GM10248 (cell line): Measurements from ENCODE around the gene RNF41.
"Not testable (repeated sequence)": the region's sequence is repeated elsewhere in the genome, so short reads cannot be mapped to it uniquely, and the experiment has no call there.

Experiments used
- CTCF ChIA-PET: fragments of 300-600 bp; sonication (Branson Sonifier 250); formaldehyde crosslinking; extraction: SDS; loops from one replicate; lab custom pipeline; 2021; ENCODE audit warnings: antibody characterized with exemption; lab: Yijun Ruan, JAX
- POLR2A ChIA-PET: fragments of 350-650 bp; sonication (Branson Sonifier 250); formaldehyde crosslinking; extraction: SDS; loops from one replicate; lab custom pipeline; 2020; ENCODE audit warnings: antibody characterized with exemption; lab: Yijun Ruan, JAX
- DNase-seq: peaks from one replicate; pipeline ENCODE4 v3.0.0; 2012; ENCODE audit errors: extremely low spot score
- TF ChIP-seq, protein P1 (sequence below): IDR thresholded peaks from 2 replicates; pipeline ENCODE4 v1.5.1; 2012; ENCODE audit warnings: mild to moderate bottlenecking, low read depth; ENCODE audit errors: extremely low read depth, missing control alignments, control extremely low read depth

Gene RNF41

DNA sequence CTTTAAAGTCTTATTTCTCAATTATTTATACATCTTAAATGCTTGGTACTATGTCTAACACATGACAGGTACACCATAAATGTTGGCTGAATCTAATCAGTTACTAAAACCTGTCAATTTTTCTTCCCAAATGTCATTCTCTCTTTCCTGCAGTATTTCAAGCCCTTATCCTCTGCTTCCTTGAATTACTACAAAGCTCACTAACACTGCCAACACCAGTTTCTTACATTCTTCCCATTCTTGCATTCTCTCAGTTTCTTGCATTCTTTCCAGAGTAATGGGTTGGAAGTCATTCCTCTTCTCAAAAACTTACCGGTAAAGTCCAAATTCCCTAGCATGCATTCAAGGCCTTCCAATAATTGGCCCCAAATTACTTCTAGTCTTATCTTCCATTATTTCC lies 22.9 kb downstream of the RNF41 start:
- no peak for DNase-seq
- POLR2A ChIA-PET, result no interaction called here
- TF ChIP-seq, protein P1, sequence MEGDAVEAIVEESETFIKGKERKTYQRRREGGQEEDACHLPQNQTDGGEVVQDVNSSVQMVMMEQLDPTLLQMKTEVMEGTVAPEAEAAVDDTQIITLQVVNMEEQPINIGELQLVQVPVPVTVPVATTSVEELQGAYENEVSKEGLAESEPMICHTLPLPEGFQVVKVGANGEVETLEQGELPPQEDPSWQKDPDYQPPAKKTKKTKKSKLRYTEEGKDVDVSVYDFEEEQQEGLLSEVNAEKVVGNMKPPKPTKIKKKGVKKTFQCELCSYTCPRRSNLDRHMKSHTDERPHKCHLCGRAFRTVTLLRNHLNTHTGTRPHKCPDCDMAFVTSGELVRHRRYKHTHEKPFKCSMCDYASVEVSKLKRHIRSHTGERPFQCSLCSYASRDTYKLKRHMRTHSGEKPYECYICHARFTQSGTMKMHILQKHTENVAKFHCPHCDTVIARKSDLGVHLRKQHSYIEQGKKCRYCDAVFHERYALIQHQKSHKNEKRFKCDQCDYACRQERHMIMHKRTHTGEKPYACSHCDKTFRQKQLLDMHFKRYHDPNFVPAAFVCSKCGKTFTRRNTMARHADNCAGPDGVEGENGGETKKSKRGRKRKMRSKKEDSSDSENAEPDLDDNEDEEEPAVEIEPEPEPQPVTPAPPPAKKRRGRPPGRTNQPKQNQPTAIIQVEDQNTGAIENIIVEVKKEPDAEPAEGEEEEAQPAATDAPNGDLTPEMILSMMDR, result no peak
- CTCF ChIA-PET, result interaction anchor here (1.0 to 6.5 kb wide), 3 partner anchors 10 to 79 kb away, joined by 3 to 51 read pairs (median 5); partner anchors contain the start of gene SMARCC2

DNA sequence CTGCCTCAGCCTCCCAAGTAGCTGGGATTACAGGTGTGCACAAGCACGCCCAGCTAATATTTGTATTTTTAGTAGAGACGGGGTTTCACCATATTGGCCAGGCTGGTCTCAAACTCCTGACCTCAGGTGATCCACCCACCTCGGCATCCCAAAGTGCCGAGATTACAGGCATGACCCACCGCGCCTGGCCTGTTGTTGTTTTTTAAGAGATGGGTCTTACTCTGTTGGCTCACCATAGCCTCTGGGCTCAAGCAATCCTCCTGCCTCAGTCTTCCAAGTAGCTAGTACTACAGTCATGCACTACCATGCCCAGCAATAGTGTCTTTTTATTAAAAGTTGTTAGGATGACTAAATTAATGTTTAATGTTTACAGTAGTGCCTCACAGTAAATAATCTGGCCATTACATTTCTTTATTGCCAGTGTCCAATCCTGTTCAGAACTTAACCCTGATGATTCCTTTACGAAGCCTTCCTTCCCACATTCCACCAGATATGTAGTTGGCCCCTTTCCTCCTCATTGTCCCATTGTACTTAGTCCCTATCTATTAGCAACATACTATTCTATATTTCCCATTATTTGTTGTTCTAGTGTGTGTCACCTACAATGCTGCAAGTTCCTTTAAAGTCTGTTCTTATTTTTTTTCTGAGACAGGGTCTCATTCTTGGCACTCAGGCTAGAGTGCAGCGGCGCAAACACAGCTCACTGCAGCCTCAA lies 23.6 kb downstream of the RNF41 start:
- DNase-seq, result no peak
- POLR2A ChIA-PET, result interaction anchor here (0.6 kb wide), 1 partner anchor 72 kb away, joined by 3 read pairs; no protein-coding TSS in a partner anchor
- TF ChIP-seq, protein P1, result no peak
- CTCF ChIA-PET, result interaction anchor here (1.0 to 6.5 kb wide), 9 partner anchors 9 to 101 kb away, joined by 3 to 51 read pairs (median 4); partner anchors contain the start of genes RNF41, SMARCC2 and ZC3H10

DNA sequence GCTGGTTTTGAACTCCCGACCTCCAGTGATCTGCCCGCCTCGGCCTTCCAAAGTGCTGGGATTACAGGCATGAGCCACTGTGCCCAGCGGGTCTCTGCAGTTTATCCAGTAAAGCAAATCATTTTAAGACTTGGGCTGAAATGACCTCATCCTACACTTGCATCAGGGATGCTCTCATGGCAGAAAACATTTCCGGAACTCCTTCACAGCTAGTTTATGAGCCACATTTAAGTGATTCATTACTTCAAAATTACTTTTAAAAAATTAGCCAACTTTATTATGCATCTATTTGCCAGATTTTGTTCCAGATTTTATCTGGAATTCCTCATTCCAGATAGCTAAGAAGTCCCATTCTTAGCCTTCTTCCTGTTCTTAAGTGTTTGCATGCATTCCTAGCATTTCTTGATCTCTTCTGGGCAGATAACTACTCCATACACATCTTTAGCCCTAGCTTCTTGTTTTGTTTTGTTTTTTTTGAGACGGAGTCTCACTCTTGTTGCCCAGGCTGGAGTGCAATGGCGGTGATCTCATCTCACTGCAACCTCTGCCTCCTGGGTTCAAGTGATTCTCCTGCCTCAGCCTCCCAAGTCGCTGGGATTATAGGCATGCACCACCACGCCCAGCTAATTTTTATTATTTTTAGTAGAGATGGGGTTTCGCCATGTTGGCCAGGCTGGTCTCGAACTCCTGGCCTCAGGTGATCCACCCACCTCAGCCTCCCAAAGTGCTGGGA lies 24.7 kb downstream of the RNF41 start:
- CTCF ChIA-PET, result interaction anchor here (1.1 to 6.5 kb wide), 8 partner anchors 8 to 394 kb away, joined by 3 to 51 read pairs (median 4); partner anchors contain the start of genes RNF41, SMARCC2 and ZC3H10
- DNase-seq, result not testable (repeated sequence)
- POLR2A ChIA-PET, result interaction anchor here (0.7 kb wide), 1 partner anchor 89 kb away, joined by 7 read pairs; no protein-coding TSS in a partner anchor

DNA sequence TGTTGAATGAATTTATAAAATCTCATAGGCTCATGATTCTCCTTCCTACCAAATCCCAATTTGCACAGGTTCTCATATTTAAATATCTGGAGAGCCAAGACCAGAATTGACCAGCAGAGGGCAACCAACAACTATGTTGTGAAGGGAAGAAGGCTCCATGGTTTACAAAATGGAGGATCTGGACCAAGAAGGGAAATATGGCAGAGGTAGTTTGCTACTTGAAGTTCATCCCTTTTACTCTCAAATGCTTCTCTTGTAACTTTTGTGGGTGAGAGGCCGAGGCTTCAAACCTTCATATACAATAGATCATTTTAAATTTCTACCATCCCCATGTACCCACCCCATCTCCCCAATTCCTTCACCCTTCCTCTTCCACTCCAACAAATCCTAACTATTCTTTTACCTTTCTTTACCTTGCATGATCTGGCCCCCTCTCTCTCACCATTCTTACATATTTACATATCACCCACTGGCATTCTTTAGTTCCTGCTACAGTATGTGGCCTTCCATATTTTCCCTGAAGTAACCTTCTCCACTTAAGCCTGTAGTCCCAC lies 28.6 kb downstream of the RNF41 start:
- DNase-seq, result peak; percentile 78
- POLR2A ChIA-PET, result no interaction called here
- CTCF ChIA-PET, result interaction anchor here (0.9 to 9.6 kb wide), 13 partner anchors 9 to 271 kb away, joined by 3 to 243 read pairs (median 9); partner anchors contain the start of genes ANKRD52, ESYT1, RNF41 and ZC3H10
- TF ChIP-seq, protein P1, result peak; percentile 79

DNA sequence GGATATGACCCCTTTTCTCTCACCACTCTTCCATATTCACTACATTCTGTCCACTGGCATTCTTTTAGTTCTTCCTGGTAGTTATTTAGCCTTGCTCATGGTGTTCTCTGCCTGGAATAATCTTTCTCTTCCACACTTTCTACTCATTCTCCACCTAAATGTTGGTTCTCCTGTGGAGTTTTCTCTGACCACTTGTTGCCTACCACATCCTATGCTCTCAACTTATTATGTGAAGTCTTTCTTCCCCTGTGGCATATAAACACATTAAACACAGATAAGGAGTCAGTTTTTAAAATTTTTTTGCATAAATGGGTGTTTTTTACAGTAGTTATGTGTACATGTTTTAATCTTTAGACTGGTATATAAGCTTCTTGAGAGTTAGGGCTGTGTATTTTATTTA lies 29.1 kb downstream of the RNF41 start:
- ChIA-PET POLR2A (no interaction called here), CTCF (interaction anchor here (0.9 to 9.6 kb wide), 18 partner anchors 9 to 453 kb away, joined by 3 to 243 read pairs (median 6); partner anchors contain the start of genes ANKRD52, ESYT1, MIP and RNF41)
- DNase-seq, result no peak
- TF ChIP-seq, protein P1, result no peak

DNA sequence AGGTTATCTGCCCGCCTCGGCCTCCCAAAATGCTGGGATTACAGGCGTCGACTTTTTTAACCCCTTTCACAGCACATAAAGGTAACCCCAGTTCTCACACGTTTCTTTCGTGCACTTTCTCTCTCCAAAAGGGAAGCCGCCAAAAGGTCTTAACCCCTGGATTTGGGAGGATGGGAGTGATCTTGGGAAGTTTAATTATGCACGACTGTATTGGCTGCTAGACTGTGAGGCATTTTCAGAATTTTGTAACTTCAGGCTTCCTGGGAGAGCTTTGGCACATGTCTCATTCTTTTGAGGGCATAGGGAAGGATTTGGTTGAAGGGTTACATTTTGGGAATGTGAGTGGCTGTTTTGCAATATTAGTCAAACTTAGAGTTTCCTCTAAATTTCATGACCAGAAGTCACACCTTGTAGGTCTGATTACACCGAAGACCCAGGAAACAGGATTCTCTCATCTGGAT lies 31.0 kb downstream of the RNF41 start:
- no peak for DNase-seq
- CTCF ChIA-PET, result interaction anchor here (1.0 to 9.6 kb wide), 15 partner anchors 9 to 451 kb away, joined by 3 to 243 read pairs (median 22); partner anchors contain the start of genes ESYT1, RNF41 and ZC3H10
- TF ChIP-seq, protein P1, result no peak
- POLR2A ChIA-PET, result no interaction called here
